ENCODE data around the gene CASP12.

DNA sequence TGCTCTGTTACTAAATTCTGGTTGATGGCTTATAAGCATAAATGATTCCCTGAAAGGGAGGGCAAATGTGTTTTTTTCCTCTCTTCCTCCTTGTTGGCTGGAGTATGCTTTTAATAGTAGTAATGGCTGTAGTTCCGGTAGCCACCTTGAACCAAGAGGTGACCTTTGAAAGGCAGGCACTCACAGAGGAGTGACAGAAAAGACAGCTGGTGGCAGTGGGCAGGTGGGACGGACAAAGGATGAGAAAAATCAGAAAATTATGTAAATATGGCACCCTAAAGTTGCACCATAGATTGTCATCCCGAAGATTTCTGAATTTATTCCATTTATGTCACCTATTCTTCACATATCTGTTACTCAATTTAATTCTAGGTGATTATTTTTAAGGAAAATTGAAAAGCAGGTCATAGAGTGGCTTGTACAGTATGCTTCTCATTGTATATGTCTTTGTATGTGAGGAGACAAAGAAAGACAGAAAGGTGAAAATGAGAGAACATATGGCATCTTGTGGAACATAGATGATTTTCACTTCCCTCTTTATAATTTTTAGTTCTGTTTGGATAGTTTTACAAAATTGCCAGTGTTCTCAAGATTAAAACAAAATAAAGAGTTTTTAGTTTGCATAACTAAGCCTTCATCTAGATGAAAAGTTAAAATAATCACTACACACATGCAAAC, 17.0 kb downstream of the CASP12 start:
- TF ChIP-seq POLR2A (IDR thresholded peaks at IDR 0.05), result no peak
- TF ChIP-seq, protein P1, sequence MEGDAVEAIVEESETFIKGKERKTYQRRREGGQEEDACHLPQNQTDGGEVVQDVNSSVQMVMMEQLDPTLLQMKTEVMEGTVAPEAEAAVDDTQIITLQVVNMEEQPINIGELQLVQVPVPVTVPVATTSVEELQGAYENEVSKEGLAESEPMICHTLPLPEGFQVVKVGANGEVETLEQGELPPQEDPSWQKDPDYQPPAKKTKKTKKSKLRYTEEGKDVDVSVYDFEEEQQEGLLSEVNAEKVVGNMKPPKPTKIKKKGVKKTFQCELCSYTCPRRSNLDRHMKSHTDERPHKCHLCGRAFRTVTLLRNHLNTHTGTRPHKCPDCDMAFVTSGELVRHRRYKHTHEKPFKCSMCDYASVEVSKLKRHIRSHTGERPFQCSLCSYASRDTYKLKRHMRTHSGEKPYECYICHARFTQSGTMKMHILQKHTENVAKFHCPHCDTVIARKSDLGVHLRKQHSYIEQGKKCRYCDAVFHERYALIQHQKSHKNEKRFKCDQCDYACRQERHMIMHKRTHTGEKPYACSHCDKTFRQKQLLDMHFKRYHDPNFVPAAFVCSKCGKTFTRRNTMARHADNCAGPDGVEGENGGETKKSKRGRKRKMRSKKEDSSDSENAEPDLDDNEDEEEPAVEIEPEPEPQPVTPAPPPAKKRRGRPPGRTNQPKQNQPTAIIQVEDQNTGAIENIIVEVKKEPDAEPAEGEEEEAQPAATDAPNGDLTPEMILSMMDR (IDR thresholded peaks at IDR 0.05), result no peak

Data from adrenal gland (tissue), 5 donors.